ENCODE measurements around the gene CHCHD3. TPM values are rescaled to one million over a fixed set of nuclear protein-coding genes. Genes with fewer than 3 reads are reported as not detected.

CHCHD3 gene
- total RNA-seq, 4 donors from 2014 or later, result 54.0 to 88.6 (median 61.3) TPM

DNA sequence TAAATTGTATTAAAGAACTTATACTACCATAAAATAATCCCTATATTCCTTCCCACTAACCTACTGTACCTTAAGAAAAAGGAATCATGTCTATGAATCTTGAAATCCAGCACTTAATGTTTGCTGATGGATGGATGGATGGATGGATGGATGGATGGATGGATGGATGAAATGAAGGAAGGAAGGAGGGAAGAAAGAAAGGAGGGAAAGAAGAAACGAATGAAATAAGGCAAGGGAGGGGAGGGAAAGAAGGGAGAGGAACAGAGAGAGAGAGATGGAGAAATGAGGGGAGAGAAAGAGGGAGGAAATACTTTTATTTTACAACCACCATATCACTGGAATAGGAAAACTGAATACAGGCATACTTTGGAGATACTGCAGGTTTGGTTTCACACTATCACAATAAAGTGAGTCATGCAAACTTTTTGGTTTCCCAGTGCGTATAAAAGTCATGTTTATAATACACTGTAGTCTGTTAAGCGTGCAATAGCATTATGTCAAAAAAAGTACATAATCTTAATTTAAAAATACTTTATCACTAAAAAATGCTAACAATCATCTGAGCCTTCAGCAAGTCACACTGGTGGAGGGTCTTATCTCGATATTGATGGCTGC lies 219.8 kb downstream of the CHCHD3 start:
- no peaks in the 10 kb centered on the region for H3K27me3 ChIP-seq
- H3K9me3 ChIP-seq, result no peaks in the 10 kb centered on the region
- TF ChIP-seq POLR2AphosphoS5 (IDR thresholded peaks at IDR 0.05) (no peak), EP300 (IDR thresholded peaks at IDR 0.05) (no peak), POLR2A (IDR thresholded peaks at IDR 0.05) (no peak)
- TF ChIP-seq, protein P1, sequence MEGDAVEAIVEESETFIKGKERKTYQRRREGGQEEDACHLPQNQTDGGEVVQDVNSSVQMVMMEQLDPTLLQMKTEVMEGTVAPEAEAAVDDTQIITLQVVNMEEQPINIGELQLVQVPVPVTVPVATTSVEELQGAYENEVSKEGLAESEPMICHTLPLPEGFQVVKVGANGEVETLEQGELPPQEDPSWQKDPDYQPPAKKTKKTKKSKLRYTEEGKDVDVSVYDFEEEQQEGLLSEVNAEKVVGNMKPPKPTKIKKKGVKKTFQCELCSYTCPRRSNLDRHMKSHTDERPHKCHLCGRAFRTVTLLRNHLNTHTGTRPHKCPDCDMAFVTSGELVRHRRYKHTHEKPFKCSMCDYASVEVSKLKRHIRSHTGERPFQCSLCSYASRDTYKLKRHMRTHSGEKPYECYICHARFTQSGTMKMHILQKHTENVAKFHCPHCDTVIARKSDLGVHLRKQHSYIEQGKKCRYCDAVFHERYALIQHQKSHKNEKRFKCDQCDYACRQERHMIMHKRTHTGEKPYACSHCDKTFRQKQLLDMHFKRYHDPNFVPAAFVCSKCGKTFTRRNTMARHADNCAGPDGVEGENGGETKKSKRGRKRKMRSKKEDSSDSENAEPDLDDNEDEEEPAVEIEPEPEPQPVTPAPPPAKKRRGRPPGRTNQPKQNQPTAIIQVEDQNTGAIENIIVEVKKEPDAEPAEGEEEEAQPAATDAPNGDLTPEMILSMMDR (IDR thresholded peaks at IDR 0.05), result no peak
- 79 to 88% methylated on average over 4 of the region's 4 CpGs for WGBS, 2 donors (ENCODE audit: low coverage in 1 of 2)
- H3K27ac ChIP-seq, result no peak overlapping the region
- ATAC-seq, result no peak
- no peak overlapping the region for H3K4me3 ChIP-seq
- no peaks in the 10 kb centered on the region for H3K36me3 ChIP-seq
- H3K4me1 ChIP-seq, result no peaks in the 10 kb centered on the region

DNA sequence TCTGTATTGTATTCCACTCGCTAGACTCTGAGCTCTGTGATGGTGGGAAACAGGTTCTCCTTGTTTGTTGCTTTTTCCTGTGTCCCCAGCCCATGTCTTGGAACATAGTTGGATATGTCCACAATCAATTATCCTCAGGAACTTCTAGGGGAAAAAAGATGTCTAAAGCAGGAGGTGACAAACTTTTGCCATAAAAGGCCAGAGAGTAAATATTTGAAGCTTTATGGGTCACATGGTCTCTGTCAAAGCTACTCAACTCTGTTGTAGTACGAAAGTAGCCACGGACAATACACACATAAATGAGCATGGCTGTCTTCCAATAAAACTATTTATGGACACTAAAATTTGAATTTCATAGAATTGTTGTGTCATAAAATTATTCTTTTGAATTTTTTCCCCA lies 220.5 kb downstream of the CHCHD3 start:
- H3K27me3 ChIP-seq, result no peaks in the 10 kb centered on the region
- H3K27ac ChIP-seq, result no peak overlapping the region
- ATAC-seq, result no peak
- no peaks in the 10 kb centered on the region for H3K9me3 ChIP-seq
- TF ChIP-seq, protein P1 (IDR thresholded peaks at IDR 0.05), result no peak
- TF ChIP-seq POLR2AphosphoS5 (IDR thresholded peaks at IDR 0.05) (no peak), POLR2A (IDR thresholded peaks at IDR 0.05) (no peak), EP300 (IDR thresholded peaks at IDR 0.05) (no peak)
- WGBS, 2 donors (ENCODE audit: low coverage in 1 of 2), result 85 to 93% methylated on average over 2 to 3 of the region's 3 CpGs
- H3K4me1 ChIP-seq, result no peaks in the 10 kb centered on the region
- no peaks in the 10 kb centered on the region for H3K36me3 ChIP-seq
- no peak overlapping the region for H3K4me3 ChIP-seq

DNA sequence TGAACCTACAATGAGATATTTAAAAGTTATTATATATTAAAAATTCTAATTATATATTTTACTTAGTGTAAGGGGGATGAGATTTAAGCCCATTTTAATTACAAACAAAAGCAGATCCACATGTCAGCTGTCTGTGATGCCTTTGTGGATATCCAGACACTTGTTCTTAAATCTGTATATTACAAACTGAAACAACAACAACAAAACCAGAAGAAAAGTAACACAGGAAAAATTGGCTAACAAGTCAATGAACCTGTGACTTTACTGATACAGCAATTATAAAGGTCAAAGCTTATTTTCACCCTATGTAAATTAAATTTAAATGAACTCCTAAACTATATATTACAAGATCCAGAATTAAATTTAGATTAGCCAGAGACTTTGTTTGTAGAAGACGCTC lies 222.7 kb downstream of the CHCHD3 start:
- Histone ChIP-seq H3K27ac (no peak overlapping the region), H3K27me3 (no peaks in the 10 kb centered on the region), H3K9me3 (no peaks in the 10 kb centered on the region), H3K4me1 (no peaks in the 10 kb centered on the region), H3K4me3 (no peak overlapping the region), H3K36me3 (no peaks in the 10 kb centered on the region)
- TF ChIP-seq EP300 (IDR thresholded peaks at IDR 0.05) (no peak), POLR2AphosphoS5 (IDR thresholded peaks at IDR 0.05) (no peak), POLR2A (IDR thresholded peaks at IDR 0.05) (no peak)
- TF ChIP-seq, protein P1 (IDR thresholded peaks at IDR 0.05), result no peak
- 33 to 50% methylated on average over 1 of the region's 1 CpG for WGBS, 2 donors (ENCODE audit: low coverage in 1 of 2)
- no peak for ATAC-seq

DNA sequence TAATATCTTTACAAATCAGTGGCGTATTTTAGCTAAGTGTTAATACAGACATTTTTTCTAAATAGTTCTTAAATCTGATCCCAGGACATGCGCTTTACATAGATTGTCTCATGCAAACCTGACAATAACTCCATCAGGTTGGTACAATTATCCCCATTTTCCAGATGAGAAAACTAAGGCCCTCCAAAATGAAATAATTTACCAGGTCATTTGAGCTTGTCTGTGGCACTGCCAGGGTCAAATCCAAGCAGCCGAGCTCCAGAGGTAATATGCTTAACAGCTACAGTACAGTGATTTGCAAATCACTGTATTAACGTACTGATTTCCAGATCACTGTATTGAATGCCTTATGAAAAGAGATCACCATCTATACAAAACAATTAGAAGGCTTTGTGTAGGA lies 223.1 kb downstream of the CHCHD3 start:
- Histone ChIP-seq H3K27ac (no peak overlapping the region), H3K4me3 (no peak overlapping the region), H3K9me3 (no peaks in the 10 kb centered on the region), H3K27me3 (no peaks in the 10 kb centered on the region), H3K36me3 (no peaks in the 10 kb centered on the region), H3K4me1 (no peaks in the 10 kb centered on the region)
- WGBS, 2 donors (ENCODE audit: low coverage in 1 of 2), result 93 to 100% methylated on average over 4 of the region's 4 CpGs
- ATAC-seq, result no peak
- TF ChIP-seq EP300 (IDR thresholded peaks at IDR 0.05) (no peak), POLR2A (IDR thresholded peaks at IDR 0.05) (no peak), POLR2AphosphoS5 (IDR thresholded peaks at IDR 0.05) (no peak)
- TF ChIP-seq, protein P1 (IDR thresholded peaks at IDR 0.05), result no peak

DNA sequence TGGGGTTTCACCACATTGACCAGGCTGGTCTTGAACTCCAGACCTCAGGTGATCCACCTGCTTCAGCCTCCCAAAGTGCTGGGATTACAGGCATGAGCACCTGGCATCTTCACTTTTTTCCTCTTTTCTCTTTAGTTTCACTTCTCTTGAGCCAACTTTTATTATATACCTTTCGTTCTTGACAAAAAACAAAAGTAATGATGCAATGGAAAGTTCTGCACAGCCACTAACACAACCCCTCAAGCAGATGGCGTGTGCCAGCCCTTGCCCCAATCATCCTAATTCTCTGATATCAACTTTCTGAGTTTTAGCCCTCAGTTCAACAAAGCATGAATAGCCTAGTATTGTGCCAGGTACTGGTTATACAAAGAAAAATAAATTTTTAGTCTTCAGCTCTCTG lies 223.6 kb downstream of the CHCHD3 start:
- WGBS, 2 donors (ENCODE audit: low coverage in 1 of 2), result 77 to 100% methylated on average over 2 of the region's 2 CpGs
- Histone ChIP-seq H3K27ac (no peak overlapping the region), H3K27me3 (no peaks in the 10 kb centered on the region), H3K9me3 (no peaks in the 10 kb centered on the region), H3K4me3 (no peak overlapping the region), H3K4me1 (no peaks in the 10 kb centered on the region), H3K36me3 (no peaks in the 10 kb centered on the region)
- no peak for ATAC-seq
- TF ChIP-seq EP300 (IDR thresholded peaks at IDR 0.05) (no peak), POLR2A (IDR thresholded peaks at IDR 0.05) (no peak), POLR2AphosphoS5 (IDR thresholded peaks at IDR 0.05) (no peak)
- TF ChIP-seq, protein P1 (IDR thresholded peaks at IDR 0.05), result no peak
